ENCODE measurements around the gene RBMS3. TPM values are rescaled to one million over a fixed set of nuclear protein-coding genes. Genes with fewer than 3 reads are reported as not detected.
A peak's percentile ranks its signal among the peaks of the same experiment; 100 is the strongest.

RBMS3 gene
- total and polyA plus RNA-seq, 4 donors = 29.1 to 86.7 (median 58.1) TPM

GRCh38 chr3:29827756-29828155 is 546.9 kb downstream of the RBMS3 start:
- Histone ChIP-seq H3K36me3 (ENCODE audit: control insufficient read depth, insufficient read depth, low read length) (no peaks in the 10 kb centered on the region), H3K9me3 (ENCODE audit: control insufficient read depth, insufficient read depth, low read length) (no peaks in the 10 kb centered on the region), H3K27ac (ENCODE audit: low read depth, low read length) (no peak overlapping the region), H3K27me3 (ENCODE audit: control insufficient read depth, insufficient read depth, low read length) (no peaks in the 10 kb centered on the region), H3K4me3 (ENCODE audit: low read depth, low read length) (no peak overlapping the region), H3K4me1 (ENCODE audit: control insufficient read depth, insufficient read depth, low read length) (no peaks in the 10 kb centered on the region)
- no peak for DNase-seq (ENCODE audit: low read depth in 4 of 6, low spot score in 6 of 6)

- peaks cover 3% of the 10 kb centered on the region for H3K9me3 ChIP-seq (ENCODE audit: control insufficient read depth, insufficient read depth, low read length)
- H3K27ac ChIP-seq (ENCODE audit: low read depth, low read length) = no peak overlapping the region
- no CpG with 5 or more reads among the region's 3 CpGs for WGBS (ENCODE audit: insufficient coverage)
- no peak for DNase-seq (ENCODE audit: low read depth in 4 of 6, low spot score in 6 of 6)
- H3K4me3 ChIP-seq (ENCODE audit: low read depth, low read length) = no peak overlapping the region
- no peaks in the 10 kb centered on the region for H3K36me3 ChIP-seq (ENCODE audit: control insufficient read depth, insufficient read depth, low read length)
- no peaks in the 10 kb centered on the region for H3K27me3 ChIP-seq (ENCODE audit: control insufficient read depth, insufficient read depth, low read length)
- no peaks in the 10 kb centered on the region for H3K4me1 ChIP-seq (ENCODE audit: control insufficient read depth, insufficient read depth, low read length)
Measured at GRCh38 chr3:29829340-29829739, 548.5 kb downstream of the RBMS3 start.

GRCh38 chr3:29850641-29851040 is 569.8 kb downstream of the RBMS3 start:
- no peak for DNase-seq (ENCODE audit: low read depth in 4 of 6, low spot score in 6 of 6)
- H3K4me1 ChIP-seq (ENCODE audit: control insufficient read depth, insufficient read depth, low read length) = no peaks in the 10 kb centered on the region
- WGBS (ENCODE audit: insufficient coverage) = 34% methylated on average over 2 of the region's 2 CpGs
- no peaks in the 10 kb centered on the region for H3K9me3 ChIP-seq (ENCODE audit: control insufficient read depth, insufficient read depth, low read length)
- no peak overlapping the region for H3K4me3 ChIP-seq (ENCODE audit: low read depth, low read length)
- H3K36me3 ChIP-seq (ENCODE audit: control insufficient read depth, insufficient read depth, low read length) = no peaks in the 10 kb centered on the region
- H3K27ac ChIP-seq (ENCODE audit: low read depth, low read length) = no peak overlapping the region
- no peaks in the 10 kb centered on the region for H3K27me3 ChIP-seq (ENCODE audit: control insufficient read depth, insufficient read depth, low read length)

GRCh38 chr3:29852767-29853166 is 571.9 kb downstream of the RBMS3 start:
- no peak for DNase-seq (ENCODE audit: low read depth in 4 of 6, low spot score in 6 of 6)
- H3K4me1 ChIP-seq (ENCODE audit: control insufficient read depth, insufficient read depth, low read length) = no peaks in the 10 kb centered on the region
- no peaks in the 10 kb centered on the region for H3K36me3 ChIP-seq (ENCODE audit: control insufficient read depth, insufficient read depth, low read length)
- H3K27me3 ChIP-seq (ENCODE audit: control insufficient read depth, insufficient read depth, low read length) = no peaks in the 10 kb centered on the region
- WGBS (ENCODE audit: insufficient coverage) = no CpG with 5 or more reads among the region's 1 CpG
- no peak overlapping the region for H3K27ac ChIP-seq (ENCODE audit: low read depth, low read length)
- no peaks in the 10 kb centered on the region for H3K9me3 ChIP-seq (ENCODE audit: control insufficient read depth, insufficient read depth, low read length)
- H3K4me3 ChIP-seq (ENCODE audit: low read depth, low read length) = no peak overlapping the region

DNA sequence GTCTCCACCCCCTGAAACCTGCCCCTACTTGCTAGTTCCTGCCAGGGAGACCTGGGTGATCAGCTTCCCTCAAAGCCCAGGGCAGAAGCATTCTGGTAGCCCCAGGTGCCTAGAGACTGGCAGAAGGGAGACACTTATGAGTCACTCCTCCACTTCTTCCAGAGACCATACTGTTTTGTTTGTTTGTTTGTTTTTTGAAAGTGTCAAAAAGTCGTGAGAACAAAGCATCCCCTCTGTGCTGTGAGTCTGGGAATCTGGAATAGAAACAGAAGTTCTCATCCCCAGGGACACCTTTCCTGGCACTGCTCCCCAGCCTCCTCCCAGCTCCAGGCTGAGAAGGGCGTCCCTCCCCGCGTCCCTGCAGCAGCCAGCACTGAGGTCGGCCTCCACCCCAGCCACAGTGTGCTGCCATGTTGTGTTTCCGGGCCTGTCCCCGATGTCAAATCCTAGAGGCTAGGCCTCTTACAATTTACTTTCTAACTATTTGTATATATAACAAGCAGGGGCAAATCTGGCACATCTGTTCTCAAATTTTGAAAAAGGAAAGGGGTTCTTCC is 573.0 kb downstream of the RBMS3 start:
- WGBS (ENCODE audit: insufficient coverage) = 91% methylated on average over 5 of the region's 7 CpGs
- no peak for DNase-seq (ENCODE audit: low read depth in 4 of 6, low spot score in 6 of 6)
- H3K9me3 ChIP-seq (ENCODE audit: control insufficient read depth, insufficient read depth, low read length) = no peaks in the 10 kb centered on the region
- no peak overlapping the region for H3K4me3 ChIP-seq (ENCODE audit: low read depth, low read length)
- H3K36me3 ChIP-seq (ENCODE audit: control insufficient read depth, insufficient read depth, low read length) = no peaks in the 10 kb centered on the region
- no peaks in the 10 kb centered on the region for H3K27me3 ChIP-seq (ENCODE audit: control insufficient read depth, insufficient read depth, low read length)
- H3K27ac ChIP-seq (ENCODE audit: low read depth, low read length) = no peak overlapping the region
- H3K4me1 ChIP-seq (ENCODE audit: control insufficient read depth, insufficient read depth, low read length) = no peaks in the 10 kb centered on the region

GRCh38 chr3:29854821-29855220 is 574.0 kb downstream of the RBMS3 start:
- no peak for DNase-seq (ENCODE audit: low read depth in 4 of 6, low spot score in 6 of 6)
- Histone ChIP-seq H3K27ac (ENCODE audit: low read depth, low read length) (no peak overlapping the region), H3K9me3 (ENCODE audit: control insufficient read depth, insufficient read depth, low read length) (no peaks in the 10 kb centered on the region), H3K4me1 (ENCODE audit: control insufficient read depth, insufficient read depth, low read length) (no peaks in the 10 kb centered on the region), H3K4me3 (ENCODE audit: low read depth, low read length) (no peak overlapping the region), H3K36me3 (ENCODE audit: control insufficient read depth, insufficient read depth, low read length) (no peaks in the 10 kb centered on the region), H3K27me3 (ENCODE audit: control insufficient read depth, insufficient read depth, low read length) (no peaks in the 10 kb centered on the region)

DNA sequence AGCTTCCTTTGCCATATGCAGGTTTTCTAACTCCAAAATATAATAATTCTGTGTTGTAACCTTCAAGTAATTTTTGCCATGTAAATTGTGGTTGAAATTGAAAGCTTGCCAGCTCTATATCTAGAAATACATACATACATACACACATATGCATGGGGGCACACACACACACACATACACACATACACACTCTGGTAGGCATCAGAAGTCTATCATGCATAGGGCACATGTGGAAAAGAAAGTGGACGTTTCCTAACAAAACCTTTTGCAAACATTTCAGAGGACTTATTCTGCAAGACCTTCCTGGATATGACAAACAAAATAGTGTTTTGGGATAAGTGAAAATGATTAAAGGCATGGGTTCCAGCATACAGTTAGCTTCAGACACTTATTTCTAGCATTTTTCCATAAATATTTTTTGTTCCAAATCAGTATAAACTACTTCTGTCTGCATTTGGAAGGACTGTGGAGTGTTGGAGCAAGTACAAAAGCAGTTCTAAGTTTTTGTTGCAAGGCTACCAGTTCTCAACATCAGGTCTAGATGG is 578.9 kb downstream of the RBMS3 start:
- no peaks in the 10 kb centered on the region for H3K4me1 ChIP-seq (ENCODE audit: control insufficient read depth, insufficient read depth, low read length)
- WGBS (ENCODE audit: insufficient coverage) = no CpG with 5 or more reads among the region's 1 CpG
- no peaks in the 10 kb centered on the region for H3K9me3 ChIP-seq (ENCODE audit: control insufficient read depth, insufficient read depth, low read length)
- no peaks in the 10 kb centered on the region for H3K27me3 ChIP-seq (ENCODE audit: control insufficient read depth, insufficient read depth, low read length)
- H3K4me3 ChIP-seq (ENCODE audit: low read depth, low read length) = no peak overlapping the region
- DNase-seq (ENCODE audit: low read depth in 4 of 6, low spot score in 6 of 6) = no peak
- H3K27ac ChIP-seq (ENCODE audit: low read depth, low read length) = no peak overlapping the region
- no peaks in the 10 kb centered on the region for H3K36me3 ChIP-seq (ENCODE audit: control insufficient read depth, insufficient read depth, low read length)

DNA sequence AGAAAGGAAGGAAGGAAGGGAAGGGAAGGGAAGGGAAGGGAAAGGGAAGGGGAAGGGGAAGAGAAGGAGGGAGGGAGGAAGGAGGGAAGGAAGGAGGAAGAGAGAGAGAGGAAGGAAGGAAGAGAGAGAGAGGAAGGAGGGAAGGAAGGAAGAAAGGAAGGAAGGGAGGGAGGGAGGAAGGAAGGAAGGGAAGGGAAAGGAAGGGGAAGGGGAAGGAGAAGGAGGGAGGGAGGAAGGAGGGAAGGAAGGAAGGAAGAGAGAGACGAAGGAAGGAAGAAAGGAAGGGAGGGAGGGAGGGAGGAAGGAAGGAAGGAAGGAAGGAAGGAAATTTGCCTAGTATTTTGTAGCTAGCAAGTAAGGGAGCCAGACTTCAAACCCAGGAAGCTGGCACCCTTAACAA is 583.9 kb downstream of the RBMS3 start:
- H3K4me1 ChIP-seq (ENCODE audit: control insufficient read depth, insufficient read depth, low read length) = no peaks in the 10 kb centered on the region
- no peak overlapping the region for H3K4me3 ChIP-seq (ENCODE audit: low read depth, low read length)
- H3K9me3 ChIP-seq (ENCODE audit: control insufficient read depth, insufficient read depth, low read length) = no peaks in the 10 kb centered on the region
- no peak overlapping the region for H3K27ac ChIP-seq (ENCODE audit: low read depth, low read length)
- no peak for DNase-seq (ENCODE audit: low read depth in 4 of 6, low spot score in 6 of 6)
- H3K27me3 ChIP-seq (ENCODE audit: control insufficient read depth, insufficient read depth, low read length) = no peaks in the 10 kb centered on the region
- no peaks in the 10 kb centered on the region for H3K36me3 ChIP-seq (ENCODE audit: control insufficient read depth, insufficient read depth, low read length)
- WGBS (ENCODE audit: insufficient coverage) = 100% methylated on average over 1 of the region's 1 CpG

DNA sequence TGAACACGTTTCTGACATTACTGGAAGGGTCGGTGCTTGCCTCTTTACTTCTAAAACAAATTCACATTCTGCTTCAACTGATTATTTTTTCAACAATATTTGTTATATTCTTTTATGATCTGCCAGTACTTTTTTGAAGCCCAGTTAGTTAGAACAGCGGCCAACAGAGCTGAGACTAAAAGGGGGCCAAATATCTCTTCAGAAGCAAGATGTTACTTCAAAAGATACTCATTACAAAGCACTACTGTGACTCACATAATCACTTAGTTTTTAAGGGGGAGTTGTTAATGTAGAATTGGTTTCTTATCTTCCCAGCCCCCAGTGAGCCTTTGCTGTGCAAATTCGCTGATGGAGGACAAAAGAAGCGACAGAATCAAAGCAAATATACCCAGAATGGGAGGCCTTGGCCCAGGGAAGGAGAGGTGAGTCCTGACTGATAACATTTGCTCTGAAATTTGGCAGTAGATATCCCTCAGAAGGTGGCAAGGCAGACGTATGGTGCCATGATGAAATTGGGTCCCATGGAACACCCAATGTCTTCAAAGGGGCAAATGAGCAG is 587.8 kb downstream of the RBMS3 start:
- H3K4me3 ChIP-seq (ENCODE audit: low read depth, low read length) = no peak overlapping the region
- H3K9me3 ChIP-seq (ENCODE audit: control insufficient read depth, insufficient read depth, low read length) = peaks cover 3% of the 10 kb centered on the region
- H3K4me1 ChIP-seq (ENCODE audit: control insufficient read depth, insufficient read depth, low read length) = no peaks in the 10 kb centered on the region
- 74% methylated on average over 3 of the region's 6 CpGs for WGBS (ENCODE audit: insufficient coverage)
- DNase-seq (ENCODE audit: low read depth in 4 of 6, low spot score in 6 of 6) = no peak
- H3K27ac ChIP-seq (ENCODE audit: low read depth, low read length) = no peak overlapping the region
- H3K36me3 ChIP-seq (ENCODE audit: control insufficient read depth, insufficient read depth, low read length) = no peaks in the 10 kb centered on the region
- no peaks in the 10 kb centered on the region for H3K27me3 ChIP-seq (ENCODE audit: control insufficient read depth, insufficient read depth, low read length)

DNA sequence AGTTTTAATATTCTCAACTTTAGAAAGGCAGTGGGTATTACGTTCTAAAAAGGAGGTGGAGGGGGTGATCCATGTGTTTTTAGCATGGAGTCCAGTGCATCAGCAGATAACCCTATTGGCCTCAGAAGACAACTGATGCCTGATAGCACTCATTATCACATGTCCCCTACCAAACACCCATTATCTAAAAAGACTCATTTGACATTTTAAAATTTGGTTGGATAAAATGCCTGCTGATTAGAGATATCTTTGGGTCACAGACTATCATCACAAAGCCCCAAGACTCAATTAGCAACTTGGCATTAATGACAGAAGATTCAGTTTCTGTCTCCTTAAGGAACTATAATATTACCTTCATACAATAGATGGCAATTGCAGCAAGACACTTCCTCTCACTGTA is 589.3 kb downstream of the RBMS3 start:
- peak in 1 of 6 donors; percentile 54 for DNase-seq (ENCODE audit: low read depth in 4 of 6, low spot score in 6 of 6)
- no CpG with 5 or more reads among the region's 1 CpG for WGBS (ENCODE audit: insufficient coverage)

More for the DNA sequence above, 589.3 kb downstream of the RBMS3 start:
- no peak overlapping the region for H3K27ac ChIP-seq (ENCODE audit: low read depth, low read length)
- H3K36me3 ChIP-seq (ENCODE audit: control insufficient read depth, insufficient read depth, low read length) = no peaks in the 10 kb centered on the region
- no peak overlapping the region for H3K4me3 ChIP-seq (ENCODE audit: low read depth, low read length)
- H3K27me3 ChIP-seq (ENCODE audit: control insufficient read depth, insufficient read depth, low read length) = no peaks in the 10 kb centered on the region
- peaks cover 3% of the 10 kb centered on the region for H3K9me3 ChIP-seq (ENCODE audit: control insufficient read depth, insufficient read depth, low read length)
- H3K4me1 ChIP-seq (ENCODE audit: control insufficient read depth, insufficient read depth, low read length) = no peaks in the 10 kb centered on the region

All from spinal cord (tissue), 10 donors.